HPDE6-E6E7 (cell line): Measurements from ENCODE around the gene UGT2B7.
"Not testable (repeated sequence)": the region's sequence is repeated elsewhere in the genome, so short reads cannot be mapped to it uniquely, and the experiment has no call there.

Source experiments
- DNase-seq: peaks from one replicate; pipeline ENCODE4 v3.0.0; 2011; ENCODE audit warnings: missing footprints; ENCODE audit errors: extremely low spot score

The UGT2B7 gene

DNA sequence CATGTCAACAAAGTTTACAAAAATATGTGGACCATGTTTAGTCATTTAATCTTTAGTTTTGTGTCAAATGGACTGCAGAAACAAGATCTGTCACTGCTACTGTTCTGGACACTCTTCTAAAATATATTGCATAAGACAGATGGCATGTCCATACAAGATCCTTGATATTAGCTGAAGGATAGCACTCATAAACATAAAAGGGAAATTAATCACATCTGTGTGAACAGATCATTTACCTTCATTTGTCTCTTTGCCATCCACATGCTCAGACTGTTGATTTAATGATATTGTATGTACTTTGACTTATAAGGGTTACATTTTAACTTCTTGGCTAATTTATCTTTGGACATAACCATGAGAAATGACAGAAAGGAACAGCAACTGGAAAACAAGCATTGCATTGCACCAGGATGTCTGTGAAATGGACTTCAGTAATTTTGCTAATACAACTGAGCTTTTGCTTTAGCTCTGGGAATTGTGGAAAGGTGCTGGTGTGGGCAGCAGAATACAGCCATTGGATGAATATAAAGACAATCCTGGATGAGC lies at the start of gene UGT2B7:
Gene UGT2B7 (plus strand): TSS at position 364 of the 546 bp plus-strand sequence. CDS start 47 bp downstream, at position 411.
- DNase-seq = no peak

DNA sequence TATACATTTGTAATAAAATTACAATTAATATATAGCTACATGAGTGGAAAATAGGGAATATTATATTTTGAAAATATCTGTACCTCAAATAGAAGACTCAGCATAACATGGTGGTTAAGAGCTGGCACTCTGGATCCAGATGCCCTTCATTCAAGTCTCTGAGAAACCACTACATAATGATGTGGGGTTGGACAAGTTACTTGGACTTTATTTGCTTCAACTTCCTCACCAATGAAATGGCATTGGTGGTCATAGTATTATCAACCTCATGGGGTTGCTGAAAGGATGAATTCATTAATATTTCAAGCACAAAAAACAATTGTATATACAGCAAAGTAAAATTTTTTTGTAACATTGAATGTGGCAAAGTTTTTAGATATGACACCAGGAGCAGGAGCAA lies 46.4 kb upstream of the UGT2B7 start:
- no peak for DNase-seq

- not testable (repeated sequence) for DNase-seq
Measured at GRCh38 chr4:69050853-69051575, 45.3 kb upstream of the UGT2B7 start.

DNA sequence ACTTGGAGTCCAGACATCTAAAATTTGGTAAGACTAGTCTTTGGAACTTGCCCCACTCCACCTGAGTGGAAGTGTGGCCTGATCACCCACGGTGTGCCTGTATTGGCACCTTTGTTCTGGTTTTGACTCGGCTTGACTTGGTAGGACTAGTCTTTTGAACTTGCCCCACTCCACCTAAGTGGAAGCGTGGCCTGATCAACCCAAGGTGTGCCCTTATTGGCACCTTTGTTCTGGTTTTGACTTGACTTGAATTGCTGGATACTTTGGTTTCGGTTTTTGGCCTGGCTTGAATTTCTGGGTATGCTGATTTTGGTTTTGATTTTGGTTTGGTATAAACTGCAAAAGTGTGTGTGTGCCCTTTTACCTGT lies 44.7 kb upstream of the UGT2B7 start:
- DNase-seq = no peak

DNA sequence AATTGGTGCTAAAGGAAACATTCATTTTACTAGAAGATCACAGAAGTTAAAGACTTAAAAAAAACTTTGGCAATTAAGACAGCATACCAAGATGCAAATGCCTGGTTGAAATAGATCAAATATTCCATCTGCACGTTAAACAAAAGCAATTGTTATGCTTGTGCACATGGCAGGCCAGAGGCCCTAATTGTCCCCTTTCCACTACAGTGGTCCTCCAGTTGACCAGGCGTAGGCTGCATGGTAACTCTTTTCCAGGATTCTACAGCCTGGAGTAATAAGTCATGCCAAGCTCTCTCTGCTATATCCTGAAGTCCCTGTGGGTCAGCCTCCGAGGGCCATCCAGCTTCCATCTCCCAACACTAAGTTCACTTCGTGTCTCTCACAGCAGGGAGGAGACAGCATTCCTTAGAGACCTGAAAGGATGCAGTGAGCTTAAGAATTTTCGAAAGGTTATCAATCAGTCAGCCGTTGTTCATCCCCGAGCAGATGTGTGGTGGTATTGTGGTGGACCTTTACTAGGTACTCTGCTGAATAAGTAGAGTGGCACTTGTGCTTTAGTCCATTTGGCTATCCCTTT lies 42.9 kb upstream of the UGT2B7 start:
- not testable (repeated sequence) for DNase-seq

GRCh38 chr4:69054033-69054432 lies 42.2 kb upstream of the UGT2B7 start:
- not testable (repeated sequence) for DNase-seq

DNA sequence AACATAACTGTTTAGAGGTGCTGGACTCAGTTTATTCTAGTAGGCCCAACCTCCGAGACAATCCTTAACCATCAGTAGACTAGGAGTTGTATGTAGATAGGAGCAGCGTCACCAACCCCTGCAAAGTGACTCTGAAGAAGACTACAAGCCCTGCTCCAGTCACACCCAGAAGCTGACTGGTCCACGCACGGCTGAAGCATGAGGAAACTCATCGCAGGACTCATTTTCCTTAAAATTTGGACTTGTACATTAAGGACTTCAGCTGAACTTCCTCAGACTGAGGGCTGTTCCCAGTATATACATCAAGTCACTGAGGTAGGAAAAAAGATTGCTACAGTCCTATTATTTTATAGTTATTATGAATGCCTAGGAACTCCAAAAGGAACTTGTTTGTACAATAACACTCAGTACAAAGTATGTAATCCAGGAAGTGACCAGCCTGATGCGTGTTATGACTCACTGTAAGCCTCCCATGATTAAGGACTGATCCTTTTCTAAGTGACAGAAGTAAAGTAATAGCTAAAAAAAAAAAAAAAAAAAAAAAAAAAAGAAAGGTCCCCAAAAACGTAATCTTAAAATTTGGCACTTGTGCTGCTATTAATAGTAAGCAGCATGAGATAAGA lies 41.6 kb upstream of the UGT2B7 start:
- DNase-seq = peak; percentile 48

GRCh38 chr4:69056150-69056549 lies 40.1 kb upstream of the UGT2B7 start:
- no peak for DNase-seq

GRCh38 chr4:69056921-69057550 lies 39.2 kb upstream of the UGT2B7 start:
- DNase-seq = no peak

DNA sequence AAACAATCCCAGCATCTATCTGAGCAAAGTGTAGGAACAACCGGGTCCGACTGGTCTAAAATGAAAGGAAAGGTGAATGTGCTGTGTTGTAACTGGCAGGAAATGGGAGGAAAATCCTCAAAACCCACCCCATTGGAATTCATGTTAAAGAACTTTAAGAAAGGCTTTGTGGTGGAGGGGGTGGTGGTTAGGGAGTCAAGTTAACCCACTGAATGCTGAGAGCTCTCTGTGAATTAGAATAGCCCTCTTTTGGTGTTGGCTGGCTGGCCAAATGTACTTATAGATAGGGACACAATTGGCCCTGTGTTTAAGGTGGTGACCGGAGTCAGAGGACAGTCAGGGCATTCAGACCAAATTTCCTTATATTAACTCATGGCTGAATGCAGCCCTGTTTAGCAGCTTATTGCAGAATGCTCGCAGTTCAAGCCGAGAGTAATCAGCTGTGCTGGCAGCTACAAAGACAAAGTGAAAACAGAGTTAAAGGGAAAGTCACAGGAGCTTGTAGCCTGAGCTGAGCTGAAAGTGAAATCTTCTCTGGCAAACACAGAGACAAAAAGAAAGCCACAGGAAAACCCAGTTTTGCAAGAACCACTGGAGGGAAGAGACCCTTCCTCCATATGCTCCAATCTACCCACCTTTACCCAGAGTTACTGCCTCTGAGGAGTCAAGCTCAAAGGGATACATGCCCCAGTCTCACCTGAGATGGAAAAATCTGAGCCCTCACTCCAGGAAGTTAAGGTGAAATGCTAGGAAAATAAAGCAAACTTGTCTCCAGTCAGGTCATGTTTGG lies 38.5 kb upstream of the UGT2B7 start:
- DNase-seq = no peak

- no peak for DNase-seq
Measured at GRCh38 chr4:69058410-69059059, 37.7 kb upstream of the UGT2B7 start.

GRCh38 chr4:69060651-69061308 lies 35.5 kb upstream of the UGT2B7 start:
- DNase-seq = no peak

- DNase-seq = no peak
Measured at GRCh38 chr4:69064391-69064790, 31.9 kb upstream of the UGT2B7 start.

- no peak for DNase-seq
Measured at GRCh38 chr4:69066945-69067344, 29.3 kb upstream of the UGT2B7 start.

GRCh38 chr4:69069085-69069484 lies 27.2 kb upstream of the UGT2B7 start:
- DNase-seq = no peak

DNA sequence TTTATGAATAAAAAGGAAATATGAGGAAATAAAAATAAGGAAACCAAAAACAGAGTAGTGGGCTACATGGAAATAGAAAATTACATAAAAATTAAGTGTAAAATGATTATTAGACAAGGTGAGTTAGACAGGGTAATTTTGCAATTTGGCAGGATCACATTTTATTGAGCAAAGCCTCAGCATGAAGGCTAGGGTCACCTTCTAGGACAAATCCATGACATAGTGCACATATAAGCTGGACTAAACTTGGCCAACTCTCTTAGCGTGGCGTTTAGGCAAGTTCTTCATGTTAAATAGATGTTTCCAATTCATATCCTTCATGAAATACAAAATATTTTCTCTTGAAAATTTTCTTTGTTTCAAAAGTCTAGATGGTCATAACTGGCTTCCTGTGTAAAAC lies 25.7 kb upstream of the UGT2B7 start:
- DNase-seq = no peak

DNA sequence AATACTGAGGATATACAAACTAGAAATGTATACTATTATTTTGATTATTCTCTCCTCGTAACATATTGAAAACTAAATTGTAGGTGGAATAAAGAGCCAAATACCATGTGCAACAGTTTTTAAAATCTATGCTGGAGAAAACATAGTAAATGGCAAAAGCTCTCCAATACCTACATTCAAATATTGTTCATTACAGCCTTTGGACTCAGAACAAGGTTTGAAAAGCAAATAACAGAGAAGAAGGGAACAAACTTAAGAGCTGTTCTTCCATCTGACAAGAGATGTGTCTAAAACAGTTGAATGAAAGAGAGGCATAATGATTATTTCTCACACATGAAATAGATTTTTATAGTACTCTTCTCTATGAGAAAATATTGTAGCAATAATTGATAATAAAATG lies 25.0 kb upstream of the UGT2B7 start:
- DNase-seq = no peak

- DNase-seq = no peak
Measured at GRCh38 chr4:69073375-69073774, 22.9 kb upstream of the UGT2B7 start.

DNA sequence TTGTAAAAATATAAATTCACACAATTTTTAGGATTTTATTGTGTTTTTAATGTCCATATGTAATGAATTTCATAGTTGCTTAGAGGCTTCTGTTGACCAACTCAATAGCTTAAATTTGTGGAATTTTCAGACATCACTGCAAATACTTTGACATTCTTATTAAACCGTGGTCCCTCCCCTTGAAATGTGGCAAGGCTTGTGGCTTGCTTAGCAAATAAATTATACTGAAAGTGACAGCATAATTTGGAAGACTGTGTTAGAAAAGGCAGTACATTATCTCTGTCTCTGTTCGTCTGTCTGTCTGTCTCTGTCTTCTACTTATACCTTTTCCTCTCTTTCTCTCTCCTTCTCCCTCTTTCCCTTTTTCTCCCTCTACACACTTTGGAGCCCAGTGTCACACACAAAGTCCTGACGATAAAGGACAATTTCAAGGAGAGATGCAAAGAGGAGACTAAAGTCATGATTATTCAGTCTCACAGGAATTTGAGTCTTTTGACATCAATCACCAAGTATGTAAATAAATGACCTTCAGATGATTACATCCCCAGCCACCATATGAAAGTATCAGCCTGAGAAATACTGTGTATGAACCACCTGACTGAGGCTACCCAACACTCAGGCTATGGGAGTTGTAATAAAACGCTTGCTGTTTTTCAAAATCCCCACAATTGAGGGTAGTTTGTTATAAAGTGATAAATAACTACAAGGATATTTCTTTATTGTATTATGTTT lies 21.0 kb upstream of the UGT2B7 start:
- no peak for DNase-seq

DNA sequence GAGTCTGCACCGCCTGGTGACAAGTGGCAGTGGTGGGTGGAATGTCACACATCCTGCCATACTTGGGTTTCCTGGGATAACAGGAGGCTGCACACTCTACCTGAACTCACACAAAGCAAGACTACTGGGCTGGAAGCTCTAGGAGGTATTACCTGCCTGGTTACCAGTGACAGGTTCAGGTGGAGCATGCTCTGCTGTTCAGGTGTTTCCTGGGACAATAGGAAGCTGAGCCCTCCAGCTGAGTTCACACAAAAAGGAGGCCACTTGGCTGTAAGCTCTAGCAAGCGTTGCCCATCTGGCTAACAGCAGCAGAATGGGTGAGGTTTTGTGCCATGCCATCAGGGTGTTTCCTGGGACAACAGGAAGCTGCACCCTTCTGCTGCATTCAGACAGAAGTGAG lies 17.4 kb upstream of the UGT2B7 start:
- DNase-seq = no peak
